ENCODE results near the gene FFAR1.

GRCh38 chr19:35354898-35355297 lies 7.2 kb downstream of the FFAR1 start:
- TF ChIP-seq CTCF (IDR thresholded peaks at IDR 0.05 in 8 of 11, conservative IDR thresholded peaks at IDR 0.05 in 3 of 11): no peak
- no peak for TF ChIP-seq POLR2A (IDR thresholded peaks at IDR 0.05)
- no peak for TF ChIP-seq POLR2AphosphoS5 (IDR thresholded peaks at IDR 0.05)

All from spleen (tissue), 7 donors.